NOMO-1 treated with DMSO at 0.1 percent for 48 hours (cell line): Measurements from ENCODE around the gene POMGNT2.
"Not testable (repeated sequence)": the region's sequence is repeated elsewhere in the genome, so short reads cannot be mapped to it uniquely, and the experiment has no call there.

Source experiments
- DNase-seq: peaks from one replicate; lab custom pipeline; 2025; ENCODE audit not compliant: unreplicated experiment; lab: John Stamatoyannopoulos, UW

POMGNT2 gene

DNA sequence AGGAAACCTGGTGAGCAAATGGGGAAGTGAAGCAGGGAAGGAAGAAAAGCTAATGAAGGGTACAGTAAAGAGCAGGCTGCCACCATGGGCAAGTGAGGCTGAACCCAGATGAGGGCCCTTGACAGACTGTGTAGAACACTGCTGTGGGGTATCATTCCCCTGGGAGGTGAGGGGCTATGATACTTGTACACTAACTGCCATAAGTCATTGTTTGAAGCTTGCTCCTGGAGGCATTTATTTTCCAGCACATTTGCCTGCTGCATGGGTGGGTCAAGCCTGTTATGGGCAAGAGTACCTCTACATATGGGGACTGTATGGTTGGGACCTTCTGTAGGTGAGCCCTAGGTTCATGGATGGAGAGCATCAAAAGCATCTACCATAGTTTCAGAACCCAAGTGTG lies 57.4 kb downstream of the POMGNT2 start:
- no peak for DNase-seq

DNA sequence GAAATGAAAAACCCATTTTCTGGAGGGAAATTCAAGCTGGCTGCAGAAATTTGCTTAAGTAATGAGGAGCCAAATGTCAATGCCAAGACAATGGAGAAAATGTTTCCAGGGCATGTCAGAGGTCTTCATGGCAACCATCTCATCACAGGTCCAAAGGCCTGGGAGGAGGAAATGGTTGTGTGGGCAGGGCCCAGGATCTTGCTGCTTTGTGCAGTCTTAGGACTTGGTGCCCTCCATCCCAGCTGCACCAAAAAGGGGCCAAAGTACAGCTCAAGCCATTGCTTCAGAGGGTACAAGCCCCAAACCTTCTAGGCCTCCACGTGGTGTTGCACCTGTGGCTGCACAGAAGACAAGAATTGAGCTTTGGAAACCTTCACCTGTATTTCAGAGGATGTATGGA lies 59.3 kb downstream of the POMGNT2 start:
- no peak for DNase-seq

DNA sequence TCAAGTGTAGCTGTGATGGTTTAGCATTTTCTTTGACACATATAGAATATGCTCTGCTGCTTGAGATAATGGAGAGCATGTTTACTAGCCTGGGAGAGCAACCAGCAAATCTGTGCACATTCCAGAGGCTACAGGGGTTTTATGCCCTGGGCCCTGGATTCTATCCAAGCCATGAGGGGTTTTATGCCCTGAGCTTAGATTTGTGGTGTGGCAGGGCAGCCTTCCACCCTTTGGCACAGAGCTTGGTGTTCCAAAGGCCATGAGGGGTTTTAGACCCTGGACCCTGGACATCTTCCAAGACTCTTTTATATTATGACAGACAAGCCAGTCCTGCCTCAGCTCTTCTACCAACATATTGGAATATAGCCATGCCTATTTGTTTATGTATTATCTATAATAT lies 60.8 kb downstream of the POMGNT2 start:
- not testable (repeated sequence) for DNase-seq

DNA sequence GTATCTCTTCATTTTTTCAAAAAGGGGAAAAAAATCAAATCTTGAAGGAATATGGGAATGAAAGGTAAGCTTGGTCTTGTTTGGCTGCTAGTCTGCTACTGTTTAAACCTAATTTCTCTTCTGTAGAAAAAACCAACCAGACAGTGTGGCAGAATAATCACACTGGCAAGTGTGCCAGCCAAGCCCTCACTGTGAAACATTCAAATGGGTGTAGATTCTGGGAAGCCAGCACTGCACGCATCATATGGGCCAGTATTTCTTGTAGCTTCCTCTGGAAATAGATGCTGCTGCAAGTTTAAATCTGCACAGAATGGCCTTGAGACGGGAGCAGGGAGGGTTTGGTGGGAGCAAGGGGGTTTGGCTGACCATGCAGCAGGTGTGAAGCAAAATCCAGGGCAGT lies 62.1 kb downstream of the POMGNT2 start:
- DNase-seq, result no peak

DNA sequence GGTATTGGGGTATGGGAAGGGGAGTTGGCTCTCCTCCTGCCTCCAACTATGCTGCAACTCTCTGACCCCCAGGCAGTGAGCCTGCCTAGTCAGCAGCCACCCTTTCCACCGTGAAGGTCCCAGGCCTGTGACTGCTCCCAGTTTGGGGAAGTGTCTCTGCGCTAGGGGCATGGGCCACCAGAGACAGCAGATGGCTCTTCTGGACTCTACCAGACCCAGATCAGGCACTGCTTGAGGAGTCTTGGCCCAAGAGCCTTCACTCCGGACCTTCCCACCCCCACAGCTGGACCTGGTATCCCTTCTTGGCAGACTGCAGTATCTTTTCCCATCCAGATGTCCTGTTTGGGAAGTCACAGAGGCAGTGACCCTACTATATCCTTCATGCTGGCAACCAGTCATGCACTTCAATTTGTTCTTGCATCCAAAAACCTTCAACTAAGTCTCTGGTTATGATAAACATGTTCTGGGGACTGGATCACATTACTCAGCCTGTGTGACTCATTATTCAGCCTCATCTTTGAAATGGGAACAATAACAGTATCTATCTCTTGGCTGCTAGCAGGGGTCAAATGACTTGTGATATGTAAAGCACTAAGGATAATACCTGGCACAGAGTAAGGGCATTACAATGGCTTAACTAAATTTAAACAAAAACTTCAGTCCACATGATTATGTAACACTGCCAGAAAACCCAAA lies 62.7 kb downstream of the POMGNT2 start:
- no peak for DNase-seq

DNA sequence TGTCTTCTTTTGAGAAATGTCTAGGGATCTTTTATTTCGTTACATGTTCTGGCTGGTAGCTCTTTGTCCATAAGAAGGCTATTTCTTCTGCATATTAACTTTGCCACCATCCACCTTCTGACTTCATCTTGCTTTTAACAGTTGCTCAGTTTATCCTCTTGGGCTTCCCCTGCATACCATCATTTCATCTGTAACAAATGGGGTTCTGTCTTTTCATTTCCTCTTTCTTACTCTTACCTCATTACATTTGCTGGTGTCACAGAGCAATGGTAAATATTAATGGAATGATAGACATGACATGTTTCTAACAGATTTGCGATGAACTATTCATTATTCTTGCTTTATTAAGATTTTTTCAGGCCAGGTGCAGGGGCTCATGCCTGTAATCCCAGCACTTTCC lies 64.4 kb downstream of the POMGNT2 start:
- no peak for DNase-seq

DNA sequence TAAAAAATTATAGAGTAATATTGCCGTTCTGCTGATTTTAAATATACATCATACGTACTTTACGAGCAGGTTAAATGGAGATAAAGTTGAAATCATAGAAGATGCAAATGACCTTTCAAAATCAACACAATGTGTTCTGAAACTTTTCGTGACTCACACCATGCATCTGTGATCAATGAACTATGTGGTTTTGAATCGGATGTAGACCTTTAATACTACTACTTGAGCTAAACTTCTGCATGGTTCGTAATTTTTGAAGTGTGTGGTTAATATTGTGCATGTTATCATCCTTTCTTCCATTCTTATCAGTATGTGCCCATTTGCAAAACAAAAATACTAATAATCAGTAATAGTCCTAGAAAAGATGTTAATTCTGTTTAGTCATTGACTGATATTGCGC lies 67.9 kb downstream of the POMGNT2 start:
- no peak for DNase-seq

DNA sequence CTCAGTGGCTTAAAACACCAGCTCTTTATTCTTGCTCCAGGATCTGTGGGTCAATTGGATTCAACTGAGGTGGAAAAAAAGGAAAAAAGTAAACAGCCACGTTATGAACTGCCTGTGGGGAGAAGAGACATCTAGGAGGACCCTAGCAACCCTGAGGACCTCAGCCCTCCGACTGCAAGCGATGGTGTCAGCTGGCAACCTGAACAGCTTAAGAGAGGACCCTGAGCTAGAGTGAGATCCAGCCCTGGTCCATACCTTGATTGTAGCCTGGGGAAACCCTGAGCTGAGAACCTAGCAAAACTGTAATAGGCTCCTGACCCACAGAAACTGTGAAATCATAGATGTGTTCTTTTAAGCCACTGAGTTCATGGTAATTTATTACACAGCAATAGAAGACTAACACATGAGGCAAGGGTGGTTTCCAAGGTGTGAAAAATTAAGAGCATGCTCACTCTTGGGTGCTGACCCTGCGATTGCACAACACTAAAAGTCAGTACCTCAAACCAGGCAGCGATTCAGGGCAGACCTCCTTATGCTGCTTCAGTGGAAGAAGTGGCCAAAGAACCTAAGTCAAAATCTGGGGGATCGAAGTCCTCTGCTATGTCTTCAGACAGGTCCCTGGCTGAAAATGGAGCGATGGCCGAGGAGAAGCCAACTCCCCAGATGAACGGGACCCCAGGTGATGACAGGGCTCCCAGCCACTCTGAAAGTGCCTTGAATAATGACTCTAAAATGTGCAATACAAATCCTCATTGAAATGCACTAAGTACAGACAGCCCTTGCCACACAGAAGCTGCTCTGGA lies 69.1 kb downstream of the POMGNT2 start:
- DNase-seq, result no peak

DNA sequence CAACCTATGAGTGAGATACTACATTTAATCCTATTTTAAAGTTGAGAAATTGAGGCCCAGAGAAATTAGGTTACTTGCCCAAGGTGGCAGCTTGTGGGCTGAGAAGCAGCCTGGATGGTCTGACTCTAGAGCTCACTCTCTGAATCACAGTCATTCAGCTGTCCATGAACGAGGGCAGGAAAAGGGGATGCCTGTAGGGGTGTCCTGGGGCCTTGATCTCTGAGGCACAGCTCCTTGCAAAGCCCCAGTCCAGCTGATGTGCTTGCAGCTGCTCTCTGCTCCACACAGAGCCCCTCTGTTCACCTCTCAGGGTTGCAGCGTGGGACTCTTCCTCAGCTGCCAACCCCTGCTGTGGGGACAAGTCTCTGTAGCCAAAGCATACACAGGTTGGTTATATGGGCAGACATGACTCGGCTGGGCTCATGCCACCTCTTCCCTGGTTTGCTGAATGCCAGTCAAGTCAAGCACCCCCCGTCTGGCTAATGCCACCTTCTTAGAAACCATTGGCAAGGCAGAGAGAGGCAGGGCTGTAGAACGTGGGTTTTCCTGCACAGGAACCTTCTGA lies 70.0 kb downstream of the POMGNT2 start:
- DNase-seq, result no peak

DNA sequence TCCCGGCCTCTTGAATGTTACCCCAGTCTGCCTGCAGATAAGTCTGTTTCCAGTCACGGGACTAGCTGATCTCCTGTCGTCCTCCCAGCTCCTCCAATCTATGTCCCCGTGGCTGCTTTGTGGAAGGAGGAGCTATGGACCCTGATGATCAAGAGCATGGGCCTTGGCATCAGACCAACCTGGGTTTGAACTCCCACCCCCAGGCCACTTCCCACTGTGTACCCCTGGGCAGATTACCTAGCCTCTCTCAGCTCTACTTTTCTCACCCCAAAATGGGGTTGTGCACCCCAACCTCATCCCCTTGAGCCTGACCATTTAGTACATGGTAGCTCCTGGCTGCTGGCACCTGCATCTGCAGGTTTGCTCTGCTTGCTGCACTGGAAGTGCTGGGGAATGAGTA lies 71.0 kb downstream of the POMGNT2 start:
- DNase-seq, result no peak

DNA sequence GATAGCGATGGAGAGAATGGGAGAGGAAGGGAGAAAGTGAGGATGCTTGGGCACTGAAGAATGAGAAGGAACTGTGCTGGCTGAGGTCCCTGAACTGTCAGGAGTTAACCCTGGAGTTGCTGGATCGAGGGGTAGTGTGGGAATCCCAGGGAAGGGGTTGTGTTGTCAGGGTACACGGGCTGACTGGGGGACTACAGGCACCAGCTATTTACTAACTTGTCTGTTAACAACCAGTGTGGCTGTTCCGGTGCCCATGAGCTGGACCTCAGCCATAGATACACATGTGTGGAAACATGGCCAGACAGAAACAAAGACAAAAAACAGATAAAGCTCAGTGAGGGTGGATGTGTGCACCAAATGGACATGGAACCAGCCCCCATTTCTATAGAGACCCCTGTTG lies 71.7 kb downstream of the POMGNT2 start:
- no peak for DNase-seq

DNA sequence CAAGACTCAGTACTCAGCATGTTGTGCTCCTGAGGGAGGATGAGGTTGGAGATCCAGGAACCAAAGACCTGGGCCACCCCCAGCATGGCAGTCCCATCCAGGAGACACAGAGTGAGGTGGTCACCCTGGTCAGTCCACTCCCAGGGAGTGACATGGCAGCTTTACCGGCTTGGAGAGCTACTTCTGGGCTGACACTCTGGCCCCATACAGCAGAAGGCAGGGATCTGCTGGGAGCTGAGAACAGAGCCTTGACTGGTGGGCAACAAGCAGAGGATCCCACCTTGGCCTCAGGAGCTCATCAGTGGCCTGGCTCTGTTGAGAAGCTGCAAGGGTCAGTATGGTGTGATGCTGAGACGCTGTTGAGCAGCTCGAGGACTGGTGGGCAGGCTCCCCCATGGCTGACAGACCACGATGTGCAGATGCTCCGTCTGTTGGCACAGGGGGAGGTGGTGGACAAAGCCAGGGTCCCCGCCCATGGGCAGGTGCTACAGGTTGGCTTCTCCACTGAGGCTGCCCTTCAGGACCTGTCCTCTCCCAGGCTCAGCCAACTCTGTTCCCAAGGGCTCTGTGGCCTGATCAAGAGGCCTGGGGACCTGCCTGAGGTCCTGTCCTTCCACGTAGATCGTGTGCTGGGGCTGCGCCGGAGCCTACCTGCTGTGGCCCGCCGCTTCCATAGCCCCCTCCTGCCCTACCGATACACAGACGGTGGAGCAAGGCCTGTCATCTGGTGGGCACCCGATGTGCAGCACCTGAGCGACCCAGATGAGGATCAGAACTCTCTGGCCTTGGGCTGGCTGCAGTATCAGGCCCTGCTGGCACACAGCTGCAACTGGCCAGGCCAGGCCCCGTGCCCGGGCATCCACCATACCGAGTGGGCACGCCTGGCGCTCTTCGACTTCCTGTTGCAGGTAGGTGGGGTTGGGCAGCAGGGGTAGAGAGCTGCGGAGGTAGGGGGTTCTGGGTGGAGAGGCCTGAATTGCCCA lies 72.9 kb downstream of the POMGNT2 start:
- DNase-seq, result no peak

DNA sequence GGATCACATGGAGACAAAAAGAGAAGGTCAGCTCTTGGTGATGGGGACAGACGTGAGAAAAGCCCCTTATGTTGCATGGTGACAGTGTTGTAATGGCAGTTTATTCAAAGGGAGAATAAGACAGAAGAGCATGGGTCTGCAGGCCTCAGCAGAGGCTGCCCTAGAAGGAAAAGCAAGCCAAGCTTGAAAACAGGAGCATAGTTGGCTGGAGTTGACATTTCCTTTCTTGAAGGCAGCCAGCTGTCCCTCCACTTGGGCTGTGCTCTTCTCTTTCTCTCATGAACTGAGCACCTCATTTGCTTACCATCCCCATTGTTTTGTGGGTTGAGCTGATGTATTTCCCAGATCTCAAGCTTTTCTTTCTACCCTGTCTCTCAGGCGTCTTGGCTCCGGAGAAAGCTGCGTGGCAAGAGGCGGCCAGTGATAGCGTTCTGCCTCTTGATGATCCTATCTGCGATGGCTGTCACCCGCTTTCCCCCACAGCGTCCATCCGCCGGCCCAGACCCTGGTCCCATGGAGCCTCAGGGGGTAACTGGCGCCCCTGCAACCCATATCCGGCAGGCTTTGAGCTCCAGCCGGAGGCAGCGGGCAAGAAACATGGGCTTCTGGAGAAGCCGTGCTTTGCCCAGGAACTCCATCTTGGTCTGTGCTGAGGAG lies 73.9 kb downstream of the POMGNT2 start:
- DNase-seq, result no peak

DNA sequence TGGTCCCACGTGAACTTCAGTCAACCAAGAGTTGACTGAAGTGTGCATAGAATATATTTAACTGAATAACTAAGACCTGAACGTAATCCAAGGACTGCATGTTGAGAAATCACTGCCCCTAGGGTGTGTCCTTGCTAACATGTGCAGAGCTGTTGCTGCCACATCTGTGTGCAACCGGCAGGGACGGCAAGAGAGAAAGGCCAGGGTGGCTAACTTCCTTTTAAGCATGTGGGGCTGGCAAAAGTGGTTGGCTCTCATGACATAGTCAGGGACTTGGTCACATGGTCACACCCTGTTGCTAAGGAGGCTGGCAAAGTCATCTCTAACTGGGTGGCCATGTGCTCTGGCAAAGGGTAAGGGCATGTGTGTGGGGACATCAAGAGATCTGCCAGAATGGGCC lies 74.4 kb downstream of the POMGNT2 start:
- DNase-seq, result peak; percentile 63

DNA sequence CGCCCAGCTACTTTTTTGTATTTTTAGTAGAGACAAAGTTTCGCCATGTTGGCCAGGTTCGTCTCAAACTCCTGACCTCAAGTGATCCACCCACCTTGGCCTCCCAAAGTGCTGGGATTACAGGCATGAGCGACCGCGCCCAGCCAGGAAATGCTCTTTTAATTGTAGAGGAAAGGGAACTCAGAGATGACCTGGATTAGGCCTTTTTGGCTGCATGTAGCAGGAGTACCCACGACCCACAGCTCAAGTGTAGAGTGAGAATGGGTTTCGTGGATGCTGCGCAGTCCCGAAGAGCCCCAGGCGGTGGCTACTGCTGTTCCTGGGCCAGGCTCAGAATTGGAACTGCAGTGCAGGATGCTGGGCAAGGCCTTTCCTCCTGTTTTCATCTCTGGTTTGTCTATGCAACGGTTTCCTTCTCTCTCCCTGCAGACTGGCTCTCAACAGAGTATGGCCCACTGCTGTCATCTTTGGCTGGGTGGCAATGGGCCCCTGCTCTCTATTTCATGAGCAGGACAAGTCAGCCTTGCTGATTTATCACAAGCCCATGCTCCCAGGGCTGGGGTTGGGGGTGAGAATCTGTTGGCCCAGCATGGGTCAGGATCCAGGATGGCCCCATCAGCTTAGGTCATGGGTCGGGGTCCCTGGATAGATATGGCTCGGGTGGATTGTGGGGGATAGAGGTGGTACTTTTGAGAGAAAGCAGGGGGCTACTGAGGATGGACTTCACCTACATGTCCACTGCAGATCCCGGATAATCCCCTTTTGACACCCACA lies 75.5 kb downstream of the POMGNT2 start:
- no peak for DNase-seq
